NCI-H2029 (cell line): ENCODE results near the gene CNOT6L.
"Not testable (repeated sequence)": the region's sequence is repeated elsewhere in the genome, so short reads cannot be mapped to it uniquely, and the experiment has no call there.

Experiments
- DNase-seq: peaks from one replicate; lab custom pipeline; 2025; lab: John Stamatoyannopoulos, UW

The CNOT6L gene

GRCh38 chr4:77818602-77819403 lies at the start of gene CNOT6L:
TSS of gene CNOT6L (minus strand) at chr4:77819368. CDS start at chr4:77819308, 60 bp downstream.
- DNase-seq, result peak; percentile 40

- DNase-seq, result no peak
These were observed 46.1 kb upstream of the CNOT6L start for GRCh38 chr4:77865259-77865658.

GRCh38 chr4:77863341-77863740 lies 44.2 kb upstream of the CNOT6L start:
- not testable (repeated sequence) for DNase-seq

- peak; percentile 95 for DNase-seq
These were observed 43.5 kb upstream of the CNOT6L start, which contains the start of gene MRPL1 for GRCh38 chr4:77862478-77863216. TSS of gene MRPL1 (plus strand) at chr4:77862830. CDS start at chr4:77862849, 19 bp downstream.

GRCh38 chr4:77861495-77861894 lies 42.3 kb upstream of the CNOT6L start:
- no peak for DNase-seq

GRCh38 chr4:77859256-77859655 lies 40.1 kb upstream of the CNOT6L start:
- no peak for DNase-seq

GRCh38 chr4:77856152-77856551 lies 37.0 kb upstream of the CNOT6L start:
- no peak for DNase-seq

- DNase-seq, result no peak
These were observed 35.4 kb upstream of the CNOT6L start for GRCh38 chr4:77854431-77855111.

GRCh38 chr4:77852892-77853495 lies 33.8 kb upstream of the CNOT6L start:
- no peak for DNase-seq

GRCh38 chr4:77849278-77849965 lies 30.3 kb upstream of the CNOT6L start:
- no peak for DNase-seq

GRCh38 chr4:77848508-77848907 lies 29.3 kb upstream of the CNOT6L start:
- DNase-seq, result no peak

GRCh38 chr4:77845929-77846328 lies 26.8 kb upstream of the CNOT6L start:
- no peak for DNase-seq

GRCh38 chr4:77845400-77845799 lies 26.2 kb upstream of the CNOT6L start:
- DNase-seq, result no peak

- DNase-seq, result no peak
These were observed 25.2 kb upstream of the CNOT6L start for GRCh38 chr4:77844363-77844762.

- DNase-seq, result no peak
These were observed 24.5 kb upstream of the CNOT6L start for GRCh38 chr4:77843628-77844027.

GRCh38 chr4:77834403-77834802 lies 15.2 kb upstream of the CNOT6L start:
- DNase-seq, result no peak

GRCh38 chr4:77833126-77833724 lies 14.1 kb upstream of the CNOT6L start:
- no peak for DNase-seq

GRCh38 chr4:77827343-77827742 lies 8.2 kb upstream of the CNOT6L start:
- no peak for DNase-seq

- no peak for DNase-seq
These were observed 7.1 kb upstream of the CNOT6L start for GRCh38 chr4:77826275-77826674.

GRCh38 chr4:77821775-77822174 lies 2.6 kb upstream of the CNOT6L start:
- DNase-seq, result no peak
